SIG-M5 treated with dmso at 0.1 percent for 504 hours (cell line): ENCODE data around the gene THAP5.

ENCODE experiments used
- DNase-seq: peaks from one replicate; lab custom pipeline; 2025; ENCODE audit not compliant: unreplicated experiment; lab: John Stamatoyannopoulos, UW

THAP5 gene

DNA sequence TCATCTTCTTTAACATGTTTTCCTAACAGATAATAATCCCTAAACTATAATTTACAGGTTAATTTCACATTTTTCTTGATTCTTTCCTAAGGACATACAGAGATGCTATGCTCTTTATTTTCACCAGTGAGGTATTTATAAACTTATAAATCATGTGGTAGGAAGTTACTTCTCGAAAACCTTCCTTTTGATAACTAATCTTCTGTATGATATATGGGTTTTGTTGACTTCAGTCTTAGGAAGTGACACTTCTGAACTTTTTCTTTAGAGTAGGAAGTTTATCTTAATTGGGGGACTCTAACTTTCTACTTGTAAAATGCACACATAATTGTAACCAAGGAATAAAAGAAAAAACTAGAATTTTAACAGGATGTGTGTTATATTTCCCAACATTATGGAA is 33.8 kb downstream of the THAP5 start:
- no peak for DNase-seq

DNA sequence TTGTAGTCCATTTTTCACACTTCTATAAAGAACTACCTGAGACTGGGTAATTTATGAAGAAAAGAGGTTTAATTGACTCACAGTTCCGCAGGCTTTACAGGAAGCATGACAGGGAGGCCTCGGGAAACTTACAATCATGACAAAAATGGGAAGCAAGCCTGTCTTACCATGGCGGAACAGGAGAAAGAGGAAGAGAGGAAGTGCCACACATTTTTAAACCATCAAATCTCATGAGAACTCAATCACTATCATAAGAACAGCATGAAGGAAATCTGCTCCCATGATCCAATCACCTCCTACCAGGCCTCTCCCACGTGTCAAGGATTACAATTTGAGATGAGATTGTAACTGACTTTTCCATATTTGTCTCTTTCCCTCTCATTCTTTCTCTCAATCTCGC is 34.2 kb downstream of the THAP5 start:
- no peak for DNase-seq

DNA sequence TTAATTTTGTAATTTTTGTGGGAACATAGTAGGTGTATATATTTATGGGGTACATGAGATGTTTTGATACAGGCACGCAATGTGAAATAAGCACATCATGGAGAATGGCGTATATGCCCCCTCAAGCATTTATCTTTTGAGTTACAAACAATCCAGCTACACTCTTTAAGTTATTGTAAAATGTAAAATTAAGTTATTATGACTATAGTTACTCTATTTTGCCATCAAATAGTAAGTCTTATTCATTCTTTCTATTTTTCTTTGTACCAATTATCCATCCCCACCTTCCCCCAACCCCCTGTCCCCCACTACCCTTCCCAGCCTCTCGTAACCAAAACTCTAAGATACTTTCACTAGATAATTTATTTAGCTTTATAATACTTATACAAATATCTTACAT is 35.8 kb downstream of the THAP5 start:
- no peak for DNase-seq

DNA sequence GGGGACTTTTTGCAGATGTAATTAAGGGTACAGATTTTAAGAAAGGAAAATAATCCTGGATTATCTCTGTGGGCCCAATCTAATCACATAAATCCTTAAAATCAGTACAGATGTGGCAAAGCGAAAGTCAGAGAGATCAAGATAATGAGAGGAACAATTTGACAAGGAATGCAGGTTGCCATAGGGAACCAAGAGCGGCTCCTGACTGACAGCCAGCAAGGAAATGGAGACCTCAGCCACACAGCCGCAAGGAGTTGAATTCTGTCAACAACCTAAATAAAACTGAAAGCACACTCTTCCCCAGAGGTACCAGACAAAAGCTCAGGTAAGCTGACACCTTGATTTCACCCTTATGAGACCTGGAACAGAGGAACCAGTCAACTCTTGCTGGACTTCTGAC is 40.2 kb downstream of the THAP5 start:
- no peak for DNase-seq

GRCh38 chr7:108528183-108528712 is 41.3 kb downstream of the THAP5 start:
- DNase-seq, result no peak

DNA sequence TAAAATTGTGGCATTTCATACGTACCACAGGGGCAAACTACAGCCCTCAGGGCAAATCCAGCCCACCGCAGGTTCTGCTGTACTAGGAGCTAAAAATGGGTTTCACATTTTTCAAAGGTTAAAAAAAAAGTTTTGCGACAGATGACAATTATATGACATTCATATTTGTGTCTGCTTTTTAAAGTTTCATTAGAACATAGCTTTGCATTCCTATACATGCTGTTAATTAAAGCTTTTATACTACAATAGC is 42.8 kb downstream of the THAP5 start:
- no peak for DNase-seq

DNA sequence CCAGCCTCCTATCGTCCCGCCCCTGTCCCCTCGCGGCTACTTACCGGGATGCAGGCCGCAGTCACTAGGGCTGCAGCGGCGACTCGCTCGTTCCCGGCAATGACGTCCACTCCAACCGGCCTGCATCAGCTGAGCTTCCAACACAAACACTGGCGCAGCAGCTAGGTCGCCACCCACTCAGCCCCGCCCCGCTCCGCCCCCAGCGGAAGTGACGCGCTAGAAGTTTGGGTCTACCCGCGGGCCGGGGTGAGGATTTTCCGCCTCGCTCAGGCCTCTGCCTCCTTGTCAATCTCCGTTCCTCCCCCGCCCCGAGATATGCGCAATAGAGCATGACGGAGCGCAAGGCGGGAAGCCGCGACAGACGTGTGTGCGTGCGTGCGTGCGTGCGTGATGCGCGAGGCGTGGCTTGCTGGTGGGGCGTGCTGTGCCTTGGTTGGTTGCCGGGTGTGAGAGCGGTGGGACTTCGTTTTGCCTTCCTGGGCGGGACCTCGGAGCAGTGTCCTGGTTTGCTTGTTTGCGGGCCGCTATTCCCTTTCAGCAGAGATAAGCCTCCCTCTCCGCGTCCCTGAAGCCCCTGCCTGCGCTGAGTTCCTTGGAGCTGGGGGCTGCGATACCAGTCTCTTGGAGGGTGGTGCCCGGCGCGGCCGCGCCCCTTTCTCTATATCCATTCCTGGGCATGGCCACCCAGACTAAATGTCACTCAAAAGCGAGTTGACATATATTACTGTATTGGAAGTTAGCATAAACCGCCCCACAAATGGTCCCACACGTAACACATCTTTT is 43.3 kb downstream of the THAP5 start, which contains the start of gene PNPLA8:
Gene PNPLA8, minus strand, starts transcription at position 151 of the 783 bp plus-strand sequence. CDS start 10,644 bp downstream, outside the sequence.
- DNase-seq, result peak; percentile 99

DNA sequence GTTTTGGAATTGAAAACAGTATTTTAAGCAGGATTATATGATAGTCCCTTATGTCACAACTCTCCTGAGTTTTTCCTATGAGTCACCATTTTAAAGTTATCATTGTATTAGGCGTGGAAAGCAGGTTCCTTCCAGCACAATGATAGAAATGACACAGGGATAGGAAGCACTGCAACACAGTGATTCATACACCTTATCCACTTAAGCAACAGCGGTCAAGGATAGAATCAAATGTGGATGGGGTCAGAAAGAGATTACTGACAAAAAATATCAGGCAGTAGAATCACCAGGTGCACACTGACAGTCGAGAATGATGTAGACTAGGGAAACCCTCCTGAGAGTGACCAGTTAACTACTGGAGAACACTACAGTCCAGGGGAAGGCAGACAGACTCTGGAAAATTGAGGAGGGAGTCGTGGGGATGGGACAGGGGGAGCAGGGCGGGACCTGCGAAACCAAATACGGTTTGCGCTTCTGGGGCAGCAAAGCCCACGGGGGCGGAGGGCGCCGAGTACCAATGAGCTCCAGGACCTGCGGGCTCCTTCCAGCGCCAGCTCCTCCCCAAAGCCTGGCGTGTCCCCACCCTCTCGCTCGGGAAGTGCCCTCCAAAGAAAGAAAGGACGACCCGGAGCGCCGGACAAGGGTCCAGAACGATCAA is 44.0 kb downstream of the THAP5 start:
- peak; percentile 36 for DNase-seq

GRCh38 chr7:108522780-108523179 is 46.7 kb downstream of the THAP5 start:
- DNase-seq, result no peak

DNA sequence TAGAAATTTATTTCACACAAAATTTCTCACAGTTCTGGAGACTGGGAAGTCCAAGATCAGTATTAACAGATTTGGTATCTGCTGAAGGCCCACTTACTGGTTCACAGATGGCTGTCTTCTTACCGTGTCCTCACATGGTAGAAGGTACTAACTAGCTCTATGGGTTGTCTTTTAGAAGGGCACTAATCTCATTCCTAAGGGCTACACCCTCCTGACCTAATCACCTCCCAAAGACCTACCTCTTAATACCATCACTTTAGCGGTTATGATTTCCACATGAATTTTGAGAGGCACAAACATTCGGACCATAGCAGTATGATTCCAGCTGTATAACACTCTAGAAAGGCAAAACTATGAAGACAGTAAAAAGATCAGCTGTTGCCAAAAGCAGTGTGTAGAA is 51.6 kb downstream of the THAP5 start:
- no peak for DNase-seq

- DNase-seq, result peak; percentile 43
Measured at GRCh38 chr7:108515630-108516029, 53.9 kb downstream of the THAP5 start.

DNA sequence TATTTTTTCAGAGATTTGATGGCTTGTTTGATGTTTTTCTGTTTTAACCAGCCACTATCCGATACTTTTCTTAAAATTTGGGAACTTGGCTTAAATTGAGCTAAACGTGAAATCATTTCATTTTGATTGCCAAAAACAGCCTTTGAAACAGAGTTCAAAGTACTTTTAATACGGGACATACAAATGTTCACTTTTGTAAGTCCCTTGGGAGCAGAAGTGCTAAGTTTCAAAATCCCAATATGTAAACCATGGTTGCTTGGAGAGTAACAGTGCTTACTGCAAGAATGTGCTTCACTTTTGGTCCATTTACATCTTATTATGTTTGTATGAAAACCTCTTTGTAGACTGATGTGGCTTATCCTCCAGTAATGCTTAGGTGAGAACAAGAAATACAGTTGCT is 54.5 kb downstream of the THAP5 start:
- DNase-seq, result no peak
